HepG2 (cell line): ENCODE results near the gene CHST11.

Experiments
- CHCHD3 ChIP-seq: sonication (generic); formaldehyde crosslinking; IDR thresholded peaks from 2 replicates; pipeline ENCODE4 v1.8.0; 2022; ENCODE audit warnings: mild to moderate bottlenecking, missing genetic modification reagents, moderate library complexity
- CHD4 ChIP-seq: fragments of 200-600 bp; sonication (generic); IDR thresholded peaks from 2 replicates; pipeline ENCODE4 v1.7.0; 2017; ENCODE audit warnings: mild to moderate bottlenecking, low read length, borderline replicate concordance
- CTCF ChIP-seq: sonication (generic); formaldehyde crosslinking; IDR thresholded peaks from 2 replicates; pipeline ENCODE4 v1.5.0; 2020; ENCODE audit warnings: mild to moderate bottlenecking, missing genetic modification reagents, moderate library complexity
- GZF1 ChIP-seq: sonication (generic); formaldehyde crosslinking; IDR thresholded peaks from 2 replicates; pipeline ENCODE4 v1.5.1; 2020; ENCODE audit warnings: mild to moderate bottlenecking, missing genetic modification reagents
- HDAC6 ChIP-seq: fragments of 200-600 bp; sonication (generic); IDR thresholded peaks from 2 replicates; pipeline ENCODE4 v1.7.0; 2017; ENCODE audit warnings: mild to moderate bottlenecking, antibody characterized with exemption, low read length, low read depth
- KDM6A ChIP-seq: IDR thresholded peaks from 2 replicates; pipeline ENCODE4 v1.6.1; 2016; ENCODE audit warnings: low read depth
- MLLT10 ChIP-seq: sonication (generic); formaldehyde crosslinking; IDR thresholded peaks from 2 replicates; pipeline ENCODE4 v1.4.0; 2020; ENCODE audit warnings: missing genetic modification reagents
- SIX1 ChIP-seq: sonication (generic); formaldehyde crosslinking; IDR thresholded peaks from 2 replicates; pipeline ENCODE4 v1.4.0; 2020; ENCODE audit warnings: missing genetic modification reagents, borderline replicate concordance
- ZNF326 ChIP-seq: sonication (generic); formaldehyde crosslinking; IDR thresholded peaks from 2 replicates; pipeline ENCODE4 v1.4.0; 2020; ENCODE audit warnings: missing genetic modification reagents, borderline replicate concordance

- TF ChIP-seq CTCF: no peak
- TF ChIP-seq HDAC6: no peak
- no peak for TF ChIP-seq KDM6A (CRISPR knock-in tag)
- TF ChIP-seq MLLT10 (CRISPR knock-in tag): no peak
- no peak for TF ChIP-seq CHCHD3 (CRISPR knock-in tag)
- TF ChIP-seq ZNF326 (CRISPR knock-in tag): no peak
- no peak for TF ChIP-seq GZF1 (CRISPR knock-in tag)
- no peak for TF ChIP-seq SIX1 (CRISPR knock-in tag)
- TF ChIP-seq CHD4: no peak
Observed at GRCh38 chr12:104575442-104576186, 118.9 kb downstream of the CHST11 start.
